A549 (cell line): ENCODE data around the gene ZNF385D. TPM values are rescaled to one million over a fixed set of nuclear protein-coding genes. Genes with fewer than 3 reads are reported as not detected.

Source experiments
- ATAC-seq, 2 experiments: fragments of 200-7000 bp in 1 of 2; fragments of >200 bp in 1 of 2; cut with Nextera tagmentation in 1 of 2; cut with Tn5 transposase in 1 of 2; 3 replicates each; pipeline versions ENCODE4 v1.8.0 to v1.9.1; 2018 to 2020; ENCODE audit warnings: mild to moderate bottlenecking in 1 of 2, moderate library complexity in 1 of 2
- CTCF ChIA-PET: fragments of 300-600 bp; sonication (Branson Sonifier 250); formaldehyde crosslinking; extraction: SDS; loops from one replicate; lab custom pipeline; 2021; ENCODE audit warnings: antibody characterized with exemption, inconsistent platforms; lab: Yijun Ruan, JAX
- POLR2A ChIA-PET: fragments of 350-600 bp; formaldehyde crosslinking; extraction: SDS; loops from one replicate; lab custom pipeline; 2021; ENCODE audit warnings: antibody characterized with exemption, inconsistent platforms; lab: Yijun Ruan, JAX
- DNase-seq, 2 experiments: peaks; one replicate each; pipeline versions ENCODE4 v3.0.0 to v3.0.0-alpha.2; 2011 to 2016; ENCODE audit warnings: low read depth in 1 of 2, low spot score in 1 of 2
- FAIRE-seq: peaks from 2 replicates; lab custom pipeline; 2011; peaks lifted over from hg19 to GRCh38; lab: Jason Lieb, UNC
- H3K27ac ChIP-seq, 2 experiments: fragments of >200 bp; sonication (Bioruptor Twin); formaldehyde crosslinking; 3 replicates each; pipeline ENCODE4 v1.5.1; 2016 to 2017
- H3K4me1 ChIP-seq: fragments of >200 bp; sonication (Bioruptor Twin); formaldehyde crosslinking; 3 replicates; pipeline ENCODE4 v1.6.1; 2016
- H3K4me2 ChIP-seq: fragments of >200 bp; sonication (Bioruptor Twin); formaldehyde crosslinking; 3 replicates; pipeline ENCODE4 v1.6.1; 2016
- H3K4me3 ChIP-seq: fragments of >200 bp; sonication (Bioruptor Twin); formaldehyde crosslinking; 3 replicates; pipeline ENCODE4 v1.5.1; 2016
- H3K9me3 ChIP-seq: fragments of >200 bp; sonication (Bioruptor Twin); formaldehyde crosslinking; 3 replicates; pipeline ENCODE4 v1.6.1; 2016
- ATOH8 ChIP-seq: fragments of 250-450 bp; sonication (Bioruptor Pico); IDR thresholded peaks from 2 replicates; pipeline ENCODE4 v1.5.0; 2020; ENCODE audit warnings: low read depth, mild to moderate bottlenecking, moderate library complexity
- BHLHE40 ChIP-seq: IDR thresholded peaks from 2 replicates; pipeline ENCODE4 v1.6.1; 2012; ENCODE audit warnings: low read depth, low read length, inconsistent platforms
- CBX2 ChIP-seq: fragments of 200-600 bp; sonication (generic); IDR thresholded peaks from 2 replicates; pipeline ENCODE4 v1.6.1; 2016; ENCODE audit warnings: low read depth, mild to moderate bottlenecking, borderline replicate concordance
- CBX8 ChIP-seq: fragments of 200-600 bp; sonication (generic); IDR thresholded peaks from 2 replicates; pipeline ENCODE4 v1.6.1; 2016
- CTCF ChIP-seq: fragments of >200 bp; sonication (Bioruptor Twin); formaldehyde crosslinking; IDR thresholded peaks from 3 replicates; pipeline ENCODE4 v1.5.1; 2016
- E2F6 ChIP-seq: IDR thresholded peaks from 2 replicates; pipeline ENCODE4 v1.6.1; 2012; ENCODE audit warnings: low read depth, borderline replicate concordance
- EP300 ChIP-seq, 2 experiments: fragments of >200 bp; sonication (Bioruptor Twin); formaldehyde crosslinking; IDR thresholded peaks; 2 replicates in 1 of 2; 3 replicates in 1 of 2; pipeline ENCODE4 v1.6.1; 2016 to 2017
- FOSB ChIP-seq: fragments of 250-450 bp; sonication (Bioruptor Pico); IDR thresholded peaks from 2 replicates; pipeline ENCODE4 v1.5.0; 2020; ENCODE audit warnings: mild to moderate bottlenecking, moderate library complexity
- FOSL2 ChIP-seq, 2 experiments: fragments of 450-650 bp in 1 of 2; fragments of >200 bp in 1 of 2; sonication (Bioruptor Twin) in 1 of 2; formaldehyde crosslinking; IDR thresholded peaks; 2 replicates each; pipeline versions ENCODE4 v1.5.0 to v1.6.1; 2016 to 2020; ENCODE audit warnings: mild to moderate bottlenecking in 1 of 2, moderate library complexity in 1 of 2
- FOXS1 ChIP-seq: fragments of 250-450 bp; sonication (Bioruptor Pico); IDR thresholded peaks from 2 replicates; pipeline ENCODE4 v1.5.0; 2020; ENCODE audit warnings: mild to moderate bottlenecking, moderate library complexity
- GATA3 ChIP-seq: IDR thresholded peaks from 2 replicates; pipeline ENCODE4 v1.6.1; 2012; ENCODE audit warnings: borderline replicate concordance
- HDAC2 ChIP-seq: fragments of 200-600 bp; sonication (generic); IDR thresholded peaks from 2 replicates; pipeline ENCODE4 v1.6.1; 2016
- HMGXB4 ChIP-seq: fragments of 250-450 bp; sonication (Bioruptor Pico); IDR thresholded peaks from 2 replicates; pipeline ENCODE4 v1.5.0; 2021; ENCODE audit warnings: mild to moderate bottlenecking, moderate library complexity, borderline replicate concordance
- HOXA7 ChIP-seq: fragments of 250-450 bp; sonication (Bioruptor Pico); IDR thresholded peaks from 2 replicates; pipeline ENCODE4 v1.5.0; 2020; ENCODE audit warnings: mild to moderate bottlenecking, moderate library complexity
- HOXB13 ChIP-seq: fragments of 250-450 bp; sonication (Bioruptor Pico); IDR thresholded peaks from 2 replicates; pipeline ENCODE4 v1.5.0; 2020; ENCODE audit warnings: low read depth, mild to moderate bottlenecking, moderate library complexity
- HOXB5 ChIP-seq: fragments of 250-450 bp; sonication (Bioruptor Pico); IDR thresholded peaks from 2 replicates; pipeline ENCODE4 v1.5.0; 2020; ENCODE audit warnings: mild to moderate bottlenecking, moderate library complexity
- JUNB ChIP-seq: fragments of >200 bp; sonication (Bioruptor Twin); formaldehyde crosslinking; IDR thresholded peaks from 2 replicates; pipeline ENCODE4 v1.6.1; 2016
- KDM1A ChIP-seq: fragments of 200-600 bp; sonication (generic); IDR thresholded peaks from 2 replicates; pipeline ENCODE4 v1.6.1; 2016; ENCODE audit warnings: low read depth, mild to moderate bottlenecking
- KDM5A ChIP-seq: fragments of 200-600 bp; sonication (generic); IDR thresholded peaks from 2 replicates; pipeline ENCODE4 v1.6.1; 2016; ENCODE audit warnings: antibody characterized with exemption, mild to moderate bottlenecking
- MAFK ChIP-seq: fragments of 450-650 bp; IDR thresholded peaks from 2 replicates; pipeline ENCODE4 v1.6.1; 2014; ENCODE audit not compliant: partially characterized antibody
- MAX ChIP-seq: IDR thresholded peaks from 2 replicates; pipeline ENCODE4 v1.6.1; 2012
- MAZ ChIP-seq: fragments of 150-350 bp; IDR thresholded peaks from 2 replicates; pipeline ENCODE4 v1.6.1; 2014; ENCODE audit warnings: antibody characterized with exemption, low read depth, low read length, borderline replicate concordance
- NFE2L2 ChIP-seq: fragments of 150-350 bp; conservative IDR thresholded peaks from 2 replicates; pipeline ENCODE4 v1.6.1; 2014; ENCODE audit warnings: low read length
- NPAS2 ChIP-seq: fragments of 250-450 bp; sonication (Bioruptor Pico); IDR thresholded peaks from 2 replicates; pipeline ENCODE4 v1.8.0; 2022; ENCODE audit warnings: mild to moderate bottlenecking, moderate library complexity, borderline replicate concordance
- NR3C1 ChIP-seq: fragments of >200 bp; sonication (Bioruptor Twin); formaldehyde crosslinking; IDR thresholded peaks from 3 replicates; pipeline ENCODE4 v1.6.1; 2017
- POLR2A ChIP-seq: IDR thresholded peaks from 2 replicates; pipeline ENCODE4 v1.6.1; 2012; ENCODE audit warnings: mild to moderate bottlenecking, low read length
- RCOR1 ChIP-seq: fragments of 150-350 bp; IDR thresholded peaks from 2 replicates; pipeline ENCODE4 v1.6.1; 2014; ENCODE audit warnings: antibody characterized with exemption, low read length, low read depth
- RFX5 ChIP-seq: fragments of 450-650 bp; IDR thresholded peaks from 2 replicates; pipeline ENCODE4 v1.7.1; 2014; ENCODE audit warnings: antibody characterized with exemption, mild to moderate bottlenecking, moderate library complexity
- RNF2 ChIP-seq: fragments of 200-600 bp; sonication (generic); IDR thresholded peaks from 2 replicates; pipeline ENCODE4 v1.6.1; 2016; ENCODE audit warnings: low read depth, mild to moderate bottlenecking, antibody characterized with exemption, moderate library complexity, borderline replicate concordance
- SREBF2 ChIP-seq: fragments of 450-650 bp; IDR thresholded peaks from 2 replicates; pipeline ENCODE4 v1.6.1; 2014; ENCODE audit warnings: mild to moderate bottlenecking, moderate library complexity
- ZC3H11A ChIP-seq: fragments of 450-650 bp; IDR thresholded peaks from 2 replicates; pipeline ENCODE4 v1.6.1; 2014; ENCODE audit warnings: antibody characterized with exemption, mild to moderate bottlenecking
- ZFP36 ChIP-seq: fragments of 450-650 bp; IDR thresholded peaks from 2 replicates; pipeline ENCODE4 v1.6.1; 2014; ENCODE audit warnings: borderline replicate concordance; ENCODE audit not compliant: partially characterized antibody
- ZNF302 ChIP-seq: fragments of 250-450 bp; sonication (Bioruptor Pico); IDR thresholded peaks from 2 replicates; pipeline ENCODE4 v1.9.0; 2021; ENCODE audit warnings: inconsistent platforms, mild to moderate bottlenecking, moderate library complexity
- WGBS: methylation state at CpG from one replicate; pipeline ENCODE4 v1.1.6; 2017; ENCODE audit errors: missing lambda C conversion rate; 5-methylcytosine and 5-hydroxymethylcytosine counted together
- polyA plus RNA-seq, 4 experiments: library from polyadenylated mRNA; depleted of rRNA in 3 of 4; stranded (reverse); fragments of >200 nt; fragmentation: RNase III in 1 of 4; extraction: RNeasy Plus Mini Kit Qiagen cat#74134 plus additional on column Dnase treatment in 1 of 4; gene quantifications; 2 replicates in 3 of 4; 3 replicates in 1 of 4; pipeline ENCODE4 v1.2.3, GENCODE V29; 2011 to 2017

ZNF385D gene
- polyA plus RNA-seq, 2 of the 4 experiments (the other 2 are of a cell fraction) = not detected

- no peak for TF ChIP-seq CTCF
- no peak for TF ChIP-seq MAX
- no peak for TF ChIP-seq KDM5A
Observed at GRCh38 chr3:21441821-21442220, 309.2 kb downstream of the ZNF385D start (continued).

GRCh38 chr3:21436835-21437234 lies 314.2 kb downstream of the ZNF385D start:
- WGBS = 43% methylated on average over 11 of the region's 11 CpGs
- FAIRE-seq = no peak
- H3K4me3 ChIP-seq = no peak overlapping the region
- no peaks in the 10 kb centered on the region for H3K9me3 ChIP-seq
- no peak overlapping the region for H3K4me2 ChIP-seq
- CTCF ChIA-PET = no interaction called here
- ATAC-seq = no peak
- TF ChIP-seq NFE2L2 (no peak), ZNF302 (CRISPR knock-in tag) (no peak), CBX2 (no peak), MAFK (no peak), HOXB13 (CRISPR knock-in tag) (no peak), CBX8 (no peak), FOXS1 (CRISPR knock-in tag) (no peak), KDM1A (no peak), FOSB (CRISPR knock-in tag) (no peak), GATA3 (no peak), POLR2A (no peak), RNF2 (no peak), HDAC2 (no peak), EP300 (IDR thresholded peaks at IDR 0.05) (no peak), E2F6 (no peak), RCOR1 (no peak), SREBF2 (no peak), HOXA7 (CRISPR knock-in tag) (no peak), NR3C1 (no peak), NPAS2 (CRISPR knock-in tag) (no peak)
- TF ChIP-seq, all 56 proteins: peak for 0
- no peak overlapping the region for H3K27ac ChIP-seq
- POLR2A ChIA-PET = no interaction called here
- no peak for DNase-seq
- H3K4me1 ChIP-seq = no peaks in the 10 kb centered on the region

- TF ChIP-seq ZC3H11A = no peak
- no peak for TF ChIP-seq BHLHE40
- TF ChIP-seq JUNB = no peak
- no peak for TF ChIP-seq NPAS2 (CRISPR knock-in tag)
- TF ChIP-seq HOXB13 (CRISPR knock-in tag) = no peak
- TF ChIP-seq ZNF302 (CRISPR knock-in tag) = no peak
- TF ChIP-seq MAZ = no peak
- TF ChIP-seq MAX = no peak
- TF ChIP-seq HMGXB4 = no peak
- TF ChIP-seq RCOR1 = no peak
- TF ChIP-seq ATOH8 (CRISPR knock-in tag) = no peak
- no peak for TF ChIP-seq ZFP36
- no peak for TF ChIP-seq HOXB5 (CRISPR knock-in tag)
- TF ChIP-seq KDM5A = no peak
- no peak for TF ChIP-seq CBX8
- no peak for TF ChIP-seq EP300 (IDR thresholded peaks at IDR 0.05)
- TF ChIP-seq RFX5 = no peak
- no peak for TF ChIP-seq FOSL2 (IDR thresholded peaks at IDR 0.05)
- no peak for TF ChIP-seq FOSL2 (CRISPR knock-in tag; IDR thresholded peaks at IDR 0.05)
- no peak for TF ChIP-seq KDM1A
- ChIA-PET CTCF (no interaction called here), POLR2A (no interaction called here)
- ATAC-seq (no peak), FAIRE-seq (no peak), DNase-seq (peak in 1 of 2 experiments; percentile 7)
- Histone ChIP-seq H3K4me3 (no peak overlapping the region), H3K4me2 (no peak overlapping the region), H3K9me3 (no peaks in the 10 kb centered on the region), H3K27ac (no peak overlapping the region), H3K4me1 (no peaks in the 10 kb centered on the region)
- WGBS = 20% methylated on average over 2 of the region's 2 CpGs
Observed at GRCh38 chr3:21435871-21436270, 315.1 kb downstream of the ZNF385D start.
